CD4-positive, alpha-beta T cell treated with Interleukin-15 for 4 hours (primary cell): ENCODE data around the gene CCDC51.
A peak's percentile ranks its signal among the peaks of the same experiment; 100 is the strongest.
"Not testable (repeated sequence)": the region's sequence is repeated elsewhere in the genome, so short reads cannot be mapped to it uniquely, and the experiment has no call there.

Experiments
- DNase-seq: peaks from one replicate; pipeline ENCODE4 v3.0.0-alpha.2; 2020; ENCODE audit warnings: low spot score

The CCDC51 gene

GRCh38 chr3:48439820-48440589, at the start of gene CCDC51, which contains the start of gene TMA7:
CCDC51 (minus strand) TSS chr3:48440119; CDS start chr3:48435128, 4,991 bp downstream.
TMA7 (plus strand) TSS chr3:48440257; CDS start chr3:48440297, 40 bp downstream.
- peak; percentile 97 for DNase-seq

GRCh38 chr3:48486952-48487351, 47.0 kb upstream of the CCDC51 start:
- no peak for DNase-seq

- DNase-seq: not testable (repeated sequence)
These were observed 42.9 kb upstream of the CCDC51 start for GRCh38 chr3:48482822-48483221.

- DNase-seq: not testable (repeated sequence)
These were observed 41.0 kb upstream of the CCDC51 start for GRCh38 chr3:48480891-48481290.

GRCh38 chr3:48478626-48479555, 39.0 kb upstream of the CCDC51 start:
- peak; percentile 63 for DNase-seq

GRCh38 chr3:48477959-48478520, 38.1 kb upstream of the CCDC51 start:
- DNase-seq: no peak

- DNase-seq: no peak
These were observed 36.6 kb upstream of the CCDC51 start for GRCh38 chr3:48476426-48477053.

GRCh38 chr3:48475188-48475587, 35.3 kb upstream of the CCDC51 start:
- DNase-seq: no peak

GRCh38 chr3:48474619-48475018, 34.7 kb upstream of the CCDC51 start:
- DNase-seq: no peak

- not testable (repeated sequence) for DNase-seq
These were observed 34.1 kb upstream of the CCDC51 start for GRCh38 chr3:48474031-48474430.

- no peak for DNase-seq
These were observed 33.7 kb upstream of the CCDC51 start for GRCh38 chr3:48473617-48473952.

- peak; percentile 94 for DNase-seq
These were observed 33.2 kb upstream of the CCDC51 start for GRCh38 chr3:48472923-48473616.

- DNase-seq: no peak
These were observed 32.7 kb upstream of the CCDC51 start for GRCh38 chr3:48472673-48472922.

GRCh38 chr3:48470286-48470685, 30.4 kb upstream of the CCDC51 start:
- DNase-seq: no peak

GRCh38 chr3:48469046-48469915, 29.4 kb upstream of the CCDC51 start:
- DNase-seq: no peak

- no peak for DNase-seq
These were observed 28.4 kb upstream of the CCDC51 start for GRCh38 chr3:48468329-48468731.

- DNase-seq: no peak
These were observed 27.8 kb upstream of the CCDC51 start for GRCh38 chr3:48467473-48468267.

- DNase-seq: no peak
These were observed 27.2 kb upstream of the CCDC51 start for GRCh38 chr3:48467110-48467454.

GRCh38 chr3:48466386-48467109, 26.6 kb upstream of the CCDC51 start:
- DNase-seq: no peak
